ENCODE measurements around the gene DCDC2. TPM values are rescaled to one million over a fixed set of nuclear protein-coding genes. Genes with fewer than 3 reads are reported as not detected.

The DCDC2 gene
- total and polyA plus RNA-seq, 7 donors = 0.45 to 3.1 (median 0.74) TPM

DNA sequence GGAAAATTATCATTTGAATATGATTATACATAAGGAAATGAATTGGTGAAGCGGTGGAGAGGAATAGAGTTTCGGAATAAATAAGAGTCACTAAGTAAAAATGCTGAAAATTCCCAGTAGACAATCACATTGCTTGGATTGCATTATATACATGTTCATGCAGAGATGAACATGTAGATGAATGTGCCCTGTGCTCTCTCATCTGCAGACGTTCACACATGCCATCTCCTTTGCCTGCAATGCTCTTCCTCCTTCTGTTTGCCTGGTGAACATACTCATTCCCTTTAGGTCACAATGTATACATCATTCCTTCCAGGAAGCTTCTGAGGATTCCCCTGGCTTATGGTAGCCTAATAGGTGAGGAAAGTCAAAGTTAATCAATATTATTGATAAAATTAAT, 17.9 kb downstream of the DCDC2 start:
- intact Hi-C loops (cut with DNase I) = no loop called here
- H3K9me3 ChIP-seq = no peaks in the 10 kb centered on the region
- DNase-seq (no peak), ATAC-seq (no peak)
- H3K4me1 ChIP-seq = no peaks in the 10 kb centered on the region
- TF ChIP-seq, protein P1, sequence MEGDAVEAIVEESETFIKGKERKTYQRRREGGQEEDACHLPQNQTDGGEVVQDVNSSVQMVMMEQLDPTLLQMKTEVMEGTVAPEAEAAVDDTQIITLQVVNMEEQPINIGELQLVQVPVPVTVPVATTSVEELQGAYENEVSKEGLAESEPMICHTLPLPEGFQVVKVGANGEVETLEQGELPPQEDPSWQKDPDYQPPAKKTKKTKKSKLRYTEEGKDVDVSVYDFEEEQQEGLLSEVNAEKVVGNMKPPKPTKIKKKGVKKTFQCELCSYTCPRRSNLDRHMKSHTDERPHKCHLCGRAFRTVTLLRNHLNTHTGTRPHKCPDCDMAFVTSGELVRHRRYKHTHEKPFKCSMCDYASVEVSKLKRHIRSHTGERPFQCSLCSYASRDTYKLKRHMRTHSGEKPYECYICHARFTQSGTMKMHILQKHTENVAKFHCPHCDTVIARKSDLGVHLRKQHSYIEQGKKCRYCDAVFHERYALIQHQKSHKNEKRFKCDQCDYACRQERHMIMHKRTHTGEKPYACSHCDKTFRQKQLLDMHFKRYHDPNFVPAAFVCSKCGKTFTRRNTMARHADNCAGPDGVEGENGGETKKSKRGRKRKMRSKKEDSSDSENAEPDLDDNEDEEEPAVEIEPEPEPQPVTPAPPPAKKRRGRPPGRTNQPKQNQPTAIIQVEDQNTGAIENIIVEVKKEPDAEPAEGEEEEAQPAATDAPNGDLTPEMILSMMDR (IDR thresholded peaks at IDR 0.05) = no peak
- no peaks in the 10 kb centered on the region for H3K27me3 ChIP-seq (ENCODE audit: insufficient read depth in 3 of 3, low read length in 2 of 3)
- H3K4me3 ChIP-seq = no peak overlapping the region
- WGBS, 3 donors = 61 to 65% (median 64%) methylated on average over 3 of the region's 3 CpGs
- no peaks in the 10 kb centered on the region for H3K36me3 ChIP-seq (ENCODE audit: insufficient read depth in 1 of 2, low read depth in 1 of 2)
- H3K27ac ChIP-seq = no peak overlapping the region

DNA sequence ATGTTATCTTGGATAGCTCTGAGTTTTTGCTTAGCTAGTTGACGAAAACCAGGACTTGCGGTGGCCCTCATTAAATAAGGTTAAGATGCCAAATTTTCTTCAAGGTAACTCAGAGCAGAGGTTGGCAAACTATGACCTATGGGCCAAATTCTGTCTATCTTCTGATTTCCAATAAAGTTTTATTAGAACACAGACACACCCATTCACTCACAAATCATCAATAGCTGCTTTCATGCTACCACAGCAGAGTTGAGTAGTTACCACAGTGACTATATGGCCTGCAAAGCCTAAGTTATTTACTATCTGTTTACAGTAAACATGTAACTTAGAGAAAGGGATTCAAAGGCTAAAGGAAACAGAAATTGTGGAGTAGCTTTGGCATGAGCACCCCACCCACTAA, 23.6 kb downstream of the DCDC2 start:
- Histone ChIP-seq H3K27ac (no peak overlapping the region), H3K27me3 (ENCODE audit: insufficient read depth in 3 of 3, low read length in 2 of 3) (no peaks in the 10 kb centered on the region), H3K4me3 (no peak overlapping the region), H3K4me1 (no peaks in the 10 kb centered on the region), H3K9me3 (no peaks in the 10 kb centered on the region), H3K36me3 (ENCODE audit: insufficient read depth in 1 of 2, low read depth in 1 of 2) (no peaks in the 10 kb centered on the region)
- ATAC-seq (no peak), DNase-seq (no peak)
- intact Hi-C loops (cut with DNase I) = no loop called here
- 92 to 98% (median 94%) methylated on average over 2 of the region's 2 CpGs for WGBS, 3 donors
- TF ChIP-seq, protein P1 (IDR thresholded peaks at IDR 0.05) = no peak

DNA sequence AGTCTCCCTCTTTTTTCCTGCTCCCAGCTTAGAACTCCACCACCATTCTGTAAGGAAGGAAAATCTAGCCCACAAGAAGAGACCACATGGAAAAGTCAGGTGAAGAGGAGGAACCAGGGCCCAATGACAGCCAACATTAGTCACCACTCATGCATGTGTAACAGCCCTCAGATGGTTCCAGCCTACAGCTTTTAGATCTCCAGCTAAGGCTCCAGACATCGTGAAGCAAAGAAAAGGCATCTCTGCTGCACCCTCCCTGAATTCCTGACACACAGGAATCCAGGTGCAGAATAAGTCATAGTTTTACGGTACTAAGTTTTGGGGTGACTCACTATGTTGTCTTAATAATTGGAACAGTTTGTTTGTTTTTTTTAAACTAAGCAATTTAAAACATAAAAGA, 25.5 kb downstream of the DCDC2 start:
- Histone ChIP-seq H3K27ac (no peak overlapping the region), H3K36me3 (ENCODE audit: insufficient read depth in 1 of 2, low read depth in 1 of 2) (no peaks in the 10 kb centered on the region), H3K4me1 (no peaks in the 10 kb centered on the region), H3K9me3 (no peaks in the 10 kb centered on the region), H3K27me3 (ENCODE audit: insufficient read depth in 3 of 3, low read length in 2 of 3) (no peaks in the 10 kb centered on the region), H3K4me3 (no peak overlapping the region)
- TF ChIP-seq, protein P1 (IDR thresholded peaks at IDR 0.05) = no peak
- DNase-seq = no peak
- ATAC-seq = no peak
- intact Hi-C loops (cut with DNase I) = no loop called here
- WGBS, 3 donors = 61 to 70% (median 67%) methylated on average over 2 of the region's 2 CpGs

DNA sequence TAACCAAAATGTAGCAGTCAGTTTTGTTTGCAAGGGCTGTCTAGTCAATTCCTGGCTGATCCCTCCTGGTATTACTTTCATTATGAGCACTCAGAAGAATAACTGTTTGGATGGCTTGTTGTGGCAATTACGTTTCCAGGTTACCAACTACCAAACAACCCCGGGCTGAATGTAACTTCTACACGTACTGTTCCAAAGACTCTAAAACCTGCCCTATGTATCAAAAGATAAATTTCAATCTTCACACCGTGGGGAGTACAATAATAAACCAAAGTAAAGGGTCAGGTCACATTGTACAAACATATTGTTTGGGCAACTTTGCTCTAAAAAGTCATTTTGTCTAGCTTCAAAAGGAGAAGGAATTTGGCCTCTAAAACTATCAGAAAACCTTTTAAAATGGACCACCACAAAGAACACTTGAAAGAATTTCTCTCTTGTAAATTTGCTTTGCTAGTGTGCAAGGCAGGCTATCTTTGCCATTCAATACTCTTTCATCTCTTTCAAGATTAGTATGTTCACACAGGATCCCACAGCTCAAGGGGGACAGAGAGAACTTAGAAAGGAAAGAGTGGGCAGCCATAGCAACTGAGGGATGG, 27.6 kb downstream of the DCDC2 start:
- TF ChIP-seq, protein P1 (IDR thresholded peaks at IDR 0.05) = no peak
- no peaks in the 10 kb centered on the region for H3K27me3 ChIP-seq (ENCODE audit: insufficient read depth in 3 of 3, low read length in 2 of 3)
- no peaks in the 10 kb centered on the region for H3K4me1 ChIP-seq
- no peaks in the 10 kb centered on the region for H3K36me3 ChIP-seq (ENCODE audit: insufficient read depth in 1 of 2, low read depth in 1 of 2)
- H3K9me3 ChIP-seq = no peaks in the 10 kb centered on the region
- DNase-seq (no peak), ATAC-seq (no peak)
- intact Hi-C loops (cut with DNase I) = no loop called here
- WGBS, 3 donors = 35 to 47% (median 45%) methylated on average over 4 of the region's 4 CpGs
- H3K4me3 ChIP-seq = no peak overlapping the region
- H3K27ac ChIP-seq = no peak overlapping the region

DNA sequence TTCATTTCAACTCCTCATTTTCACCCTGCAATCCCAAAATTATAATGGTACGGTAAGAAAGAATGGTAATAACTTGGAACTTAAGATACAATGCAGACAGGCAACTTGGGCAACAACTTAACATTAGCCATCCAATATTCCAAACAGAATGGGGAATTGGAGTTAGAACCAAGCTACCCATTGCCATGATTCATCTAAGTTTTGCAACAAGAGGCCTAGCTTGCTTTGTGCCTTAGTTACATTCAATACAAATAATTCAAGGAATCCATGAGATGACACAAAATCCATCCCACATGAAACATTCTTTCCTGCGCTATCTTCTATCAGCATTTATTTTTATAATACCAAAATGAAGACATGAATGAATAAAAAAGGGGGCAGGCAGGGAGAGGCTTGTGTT, 28.4 kb downstream of the DCDC2 start:
- TF ChIP-seq, protein P1 (IDR thresholded peaks at IDR 0.05) = no peak
- Histone ChIP-seq H3K4me1 (no peaks in the 10 kb centered on the region), H3K27me3 (ENCODE audit: insufficient read depth in 3 of 3, low read length in 2 of 3) (no peaks in the 10 kb centered on the region), H3K36me3 (ENCODE audit: insufficient read depth in 1 of 2, low read depth in 1 of 2) (no peaks in the 10 kb centered on the region), H3K4me3 (no peak overlapping the region), H3K27ac (no peak overlapping the region), H3K9me3 (no peaks in the 10 kb centered on the region)
- intact Hi-C loops (cut with DNase I) = no loop called here
- 68 to 94% (median 84%) methylated on average over 2 of the region's 2 CpGs for WGBS, 3 donors
- DNase-seq (no peak), ATAC-seq (no peak)

All from psoas muscle (tissue), 8 donors.